HepG2 (cell line): ENCODE measurements around the gene ACAP1. TPM values are rescaled to one million over a fixed set of nuclear protein-coding genes. Genes with fewer than 3 reads are reported as not detected.

Experiments used
- ATAC-seq: fragments of 200-7000 bp; cut with Tn5 transposase; 3 replicates; pipeline ENCODE4 v1.9.1; 2020; ENCODE audit warnings: mild to moderate bottlenecking, moderate library complexity
- BruUV-seq: library from RNA; stranded (reverse); fragments of 400-500 nt; replicated peaks from 2 replicates; lab custom pipeline; 2021; lab: Mats Ljungman, UMichigan
- CTCF ChIA-PET: fragments of 300-600 bp; formaldehyde crosslinking; extraction: SDS; loops from one replicate; lab custom pipeline; 2021; ENCODE audit warnings: low total read pairs, inconsistent platforms, low intra/inter-chr PET ratio; lab: Yijun Ruan, JAX
- POLR2A ChIA-PET: fragments of 350-600 bp; sonication (Branson Sonifier 250); formaldehyde crosslinking; loops from one replicate; lab custom pipeline; 2020; ENCODE audit warnings: antibody characterized with exemption, inconsistent platforms; lab: Yijun Ruan, JAX
- DNase-seq: peaks from one replicate; pipeline ENCODE4 v3.0.0-alpha.2; 2015; ENCODE audit warnings: low spot score
- FAIRE-seq: peaks from 3 replicates; lab custom pipeline; 2011; peaks lifted over from hg19 to GRCh38; lab: Jason Lieb, UNC
- H2AFZ ChIP-seq: one replicate; pipeline ENCODE4 v1.6.1; 2011; ENCODE audit warnings: low read length, inconsistent platforms
- H3K27ac ChIP-seq: fragments of 300-600 bp; 3 replicates; pipeline ENCODE4 v1.8.0; 2011; ENCODE audit warnings: mixed run types, mild to moderate bottlenecking, mixed read lengths, low read length, inconsistent platforms; ENCODE audit not compliant: insufficient read depth; ENCODE audit errors: extremely low read length
- H3K27me3 ChIP-seq, 2 experiments: fragments of 200-600 bp in 1 of 2; 2 replicates in 1 of 2; 3 replicates in 1 of 2; pipeline versions ENCODE4 v1.6.0 to v1.8.0; 2011; ENCODE audit warnings: low read length in 2 of 2, mild to moderate bottlenecking in 2 of 2, moderate library complexity in 2 of 2, inconsistent platforms in 1 of 2; ENCODE audit not compliant: insufficient read depth in 2 of 2, control insufficient read depth in 1 of 2
- H3K36me3 ChIP-seq, 2 experiments: fragments of 200-600 bp in 1 of 2; replicated peaks in 1 of 2; 2 replicates in 1 of 2; 3 replicates in 1 of 2; pipeline versions ENCODE4 v1.5.1 to v1.8.0; 2011; ENCODE audit warnings: low read length in 2 of 2, inconsistent platforms in 1 of 2; ENCODE audit not compliant: insufficient read depth in 2 of 2, control insufficient read depth in 1 of 2
- H3K4me1 ChIP-seq: 2 replicates; pipeline ENCODE4 v1.5.1; 2012; ENCODE audit warnings: low read length, inconsistent platforms; ENCODE audit not compliant: insufficient read depth
- H3K4me2 ChIP-seq: 2 replicates; pipeline ENCODE4 v1.6.0; 2011; ENCODE audit warnings: low read depth, low read length, inconsistent platforms
- H3K4me3 ChIP-seq, 3 experiments: fragments of 200-600 bp in 1 of 3; sonication (generic), shearing (Covaris generic) in 1 of 3; replicated peaks in 1 of 3; 2 replicates each; pipeline ENCODE4 v1.5.1; 2011 to 2016; ENCODE audit warnings: low read length in 3 of 3, inconsistent platforms in 2 of 3, low read depth in 2 of 3, mild to moderate bottlenecking in 2 of 3, control low read depth in 1 of 3, mixed read lengths in 1 of 3; ENCODE audit not compliant: insufficient read depth in 1 of 3
- H3K79me2 ChIP-seq: one replicate; pipeline ENCODE4 v1.6.1; 2011; ENCODE audit warnings: low read length, inconsistent platforms; ENCODE audit not compliant: insufficient read depth
- H3K9ac ChIP-seq: 2 replicates; pipeline ENCODE4 v1.6.0; 2011; ENCODE audit warnings: mild to moderate bottlenecking, low read depth, low read length, inconsistent platforms; ENCODE audit not compliant: insufficient read depth
- H3K9me3 ChIP-seq: 2 replicates; pipeline ENCODE4 v1.5.1; 2012; ENCODE audit warnings: mild to moderate bottlenecking, low read length
- H4K20me1 ChIP-seq: 2 replicates; pipeline ENCODE4 v1.6.0; 2011; ENCODE audit warnings: inconsistent platforms, mild to moderate bottlenecking, low read length, moderate library complexity; ENCODE audit not compliant: insufficient read depth
- AGO2 ChIP-seq: fragments of 200-400 bp; formaldehyde crosslinking; optimal IDR thresholded peaks from 2 replicates; pipeline ENCODE3; 2017; ENCODE audit warnings: mild to moderate bottlenecking, low read depth, low read length, moderate library complexity
- ATF4 ChIP-seq, 2 experiments: fragments of 450-650 bp in 1 of 2; sonication (generic) in 1 of 2; formaldehyde crosslinking; IDR thresholded peaks; 2 replicates each; pipeline versions ENCODE4 v1.5.0 to v1.8.0; 2020 to 2022; ENCODE audit warnings: mild to moderate bottlenecking in 1 of 2, missing genetic modification reagents in 1 of 2
- ETV5 ChIP-seq: IDR thresholded peaks from 2 replicates; pipeline ENCODE4 v1.6.1; 2018; ENCODE audit warnings: missing biosample characterization, missing genetic modification reagents, inconsistent platforms, borderline replicate concordance
- HCFC1 ChIP-seq: fragments of 150-350 bp; IDR thresholded peaks from 2 replicates; pipeline ENCODE4 v1.6.1; 2014; ENCODE audit warnings: low read depth, low read length
- HNRNPUL1 ChIP-seq: fragments of 200-400 bp; formaldehyde crosslinking; IDR thresholded peaks from 2 replicates; pipeline ENCODE4 v1.6.1; 2017; ENCODE audit warnings: low read depth, mild to moderate bottlenecking, low read length, moderate library complexity
- PHF21A ChIP-seq: sonication (generic); formaldehyde crosslinking; IDR thresholded peaks from 2 replicates; pipeline ENCODE4 v1.5.0; 2020; ENCODE audit warnings: mild to moderate bottlenecking, missing genetic modification reagents
- POLR2G ChIP-seq: fragments of 200-400 bp; formaldehyde crosslinking; IDR thresholded peaks from 2 replicates; pipeline ENCODE4 v1.6.1; 2018; ENCODE audit warnings: mild to moderate bottlenecking, low read depth, low read length, moderate library complexity
- RAD21 ChIP-seq: fragments of 450-650 bp; formaldehyde crosslinking; IDR thresholded peaks from 2 replicates; pipeline ENCODE4 v1.5.0; 2020; ENCODE audit warnings: mild to moderate bottlenecking
- SMAD1 ChIP-seq: sonication (generic); formaldehyde crosslinking; IDR thresholded peaks from 2 replicates; pipeline ENCODE4 v1.4.0; 2020; ENCODE audit warnings: missing genetic modification reagents, low read depth, mild to moderate bottlenecking, borderline replicate concordance
- SMC3 ChIP-seq: IDR thresholded peaks from 2 replicates; pipeline ENCODE4 v1.6.1; 2011; ENCODE audit warnings: low read length, improper control_type of control experiment
- STAG1 ChIP-seq: sonication (generic); formaldehyde crosslinking; IDR thresholded peaks from 2 replicates; pipeline ENCODE4 v1.4.0; 2020; ENCODE audit warnings: missing genetic modification reagents
- SYNCRIP ChIP-seq: fragments of 200-400 bp; formaldehyde crosslinking; IDR thresholded peaks from 2 replicates; pipeline ENCODE4 v1.6.1; 2018; ENCODE audit warnings: mild to moderate bottlenecking, low read depth, low read length; ENCODE audit not compliant: insufficient read depth
- TARDBP ChIP-seq: sonication (generic); formaldehyde crosslinking; IDR thresholded peaks from 2 replicates; pipeline ENCODE4 v1.8.0; 2022; ENCODE audit warnings: mild to moderate bottlenecking, missing genetic modification reagents
- TSC22D2 ChIP-seq: sonication (generic); formaldehyde crosslinking; IDR thresholded peaks from 2 replicates; pipeline ENCODE4 v1.5.1; 2020; ENCODE audit warnings: missing genetic modification reagents, mild to moderate bottlenecking, borderline replicate concordance
- ZBTB33 ChIP-seq: sonication (generic); formaldehyde crosslinking; IDR thresholded peaks from 2 replicates; pipeline ENCODE4 v1.4.0; 2020; ENCODE audit warnings: missing genetic modification reagents
- ZNF263 ChIP-seq: sonication (generic); formaldehyde crosslinking; IDR thresholded peaks from 2 replicates; pipeline ENCODE4 v1.4.0; 2020; ENCODE audit warnings: missing genetic modification reagents
- ZNF331 ChIP-seq: sonication (generic); formaldehyde crosslinking; IDR thresholded peaks from 2 replicates; pipeline ENCODE4 v1.4.0; 2020; ENCODE audit warnings: missing genetic modification reagents
- ZNF687 ChIP-seq: sonication (generic); formaldehyde crosslinking; IDR thresholded peaks from 2 replicates; pipeline ENCODE4 v1.5.1; 2020; ENCODE audit warnings: mild to moderate bottlenecking, missing genetic modification reagents, moderate library complexity
- WGBS: methylation state at CpG from one replicate; pipeline ENCODE4 v1.1.6; 2017; ENCODE audit warnings: low lambda C conversion rate; 5-methylcytosine and 5-hydroxymethylcytosine counted together
- in situ Hi-C: cut with HindIII; loops from 2 replicates; pipeline ENCODE4 v1.10.0; 2017; ENCODE audit warnings: low pct_unique_long_range_greater_than_20kb; ENCODE audit not compliant: extremely low pct_ligation_motif_present
- intact Hi-C: fragments of 100-400 bp; cut with micrococcal nuclease; formaldehyde crosslinking; loops from one replicate; pipeline ENCODE4 v1.10.0; 2022; ENCODE audit not compliant: unreplicated experiment
- polyA plus RNA-seq, 8 experiments: library from polyadenylated mRNA; depleted of rRNA in 3 of 8; stranded (reverse) in 7 of 8; unstranded in 1 of 8; fragments of >200 nt; fragmentation: Illumina TruSeq in 4 of 8; extraction: Trizol in 4 of 8; gene quantifications; 2 replicates each; pipeline versions ENCODE4 v1.2.1 to v1.2.3, GENCODE V29; 2011 to 2016; ENCODE audit warnings: low read depth in 4 of 8, missing spikeins in 1 of 8, mixed read lengths in 1 of 8; ENCODE audit not compliant: insufficient read depth in 1 of 8
- total RNA-seq, 5 experiments: library from RNA; depleted of rRNA; stranded (reverse); fragments of >200 nt; fragmentation: Illumina TruSeq; extraction: Trizol; gene quantifications; 2 replicates each; pipeline ENCODE4 v1.2.3, GENCODE V29; 2016; ENCODE audit warnings: low read depth in 1 of 5

ACAP1 gene
- total and polyA plus RNA-seq, 2 of the 13 experiments (the other 11 are each of a cell fraction or from before 2014, with no cell fraction given), result 1.3 to 2.5 TPM

- CTCF ChIA-PET, result interaction anchor here (3.8 kb wide), 1 partner anchor 23 kb away, joined by 41 read pairs; no protein-coding TSS in a partner anchor
- ATAC-seq (peak; percentile 66), DNase-seq (no peak), FAIRE-seq (peak; percentile 26)
- Histone ChIP-seq H3K4me1 (peaks cover 16% of the 10 kb centered on the region), H3K4me3 (no peak overlapping the region), H3K9ac (no peak overlapping the region), H4K20me1 (no peaks in the 10 kb centered on the region), H3K27me3 (no peaks in the 10 kb centered on the region; a peak in 1 of 5 replicates), H3K79me2 (peaks cover 12% of the 10 kb centered on the region), H3K4me2 (no peak overlapping the region), H3K36me3 (peaks cover 24 to 59% of the 10 kb centered on the region in 2 experiments), H3K9me3 (no peaks in the 10 kb centered on the region), H2AFZ (no peak overlapping the region), H3K27ac (no peak overlapping the region)
- intact Hi-C loops (loop anchor here (1.0 kb wide), 1 partner anchor 21 kb away; no protein-coding TSS in a partner anchor), in situ Hi-C loops (no loop called here)
- WGBS, result 90% methylated on average over 16 of the region's 39 CpGs
- BruUV-seq, result no TSS peak
- POLR2A ChIA-PET, result no interaction called here
- TF ChIP-seq ZBTB33 (CRISPR knock-in tag) (peak; percentile 91; the same call in 1 of the 2 replicates), HNRNPUL1 (no peak), ATF4 (CRISPR knock-in tag; IDR thresholded peaks at IDR 0.05) (no peak), TARDBP (CRISPR knock-in tag) (0 out of 2 replicates have a peak, but pooled peaks have one; percentile 20), ZNF331 (CRISPR knock-in tag) (no peak), HCFC1 (no peak), AGO2 (peak; percentile 49), PHF21A (CRISPR knock-in tag) (no peak), SMC3 (peak; percentile 60; the same call in 1 of the 2 replicates), TSC22D2 (CRISPR knock-in tag) (no peak), SMAD1 (CRISPR knock-in tag) (0 out of 2 replicates have a peak, but pooled peaks have one; percentile 33), RAD21 (peak; percentile 78), STAG1 (CRISPR knock-in tag) (peak; percentile 54), POLR2G (no peak), ETV5 (CRISPR knock-in tag) (no peak), ZNF263 (CRISPR knock-in tag) (no peak), SYNCRIP (no peak), ZNF687 (CRISPR knock-in tag) (peak; percentile 48)
Observed at GRCh38 chr17:7323731-7324437, 12.4 kb upstream of the ACAP1 start.
